B cell (primary cell): Measurements from ENCODE around the gene SAXO1.

ENCODE experiments used
- EZH2 ChIP-seq: IDR thresholded peaks from 2 replicates; pipeline ENCODE4 v1.6.1; 2012; ENCODE audit warnings: borderline replicate concordance, low read depth, mild to moderate bottlenecking, moderate library complexity, low read length; ENCODE audit not compliant: insufficient read depth, poor library complexity, severe bottlenecking
- TF ChIP-seq, protein P1 (sequence below): fragments of 200-600 bp; IDR thresholded peaks from one replicate; pipeline ENCODE4 v1.8.0; 2022; ENCODE audit warnings: antibody characterized with exemption, mild to moderate bottlenecking

DNA sequence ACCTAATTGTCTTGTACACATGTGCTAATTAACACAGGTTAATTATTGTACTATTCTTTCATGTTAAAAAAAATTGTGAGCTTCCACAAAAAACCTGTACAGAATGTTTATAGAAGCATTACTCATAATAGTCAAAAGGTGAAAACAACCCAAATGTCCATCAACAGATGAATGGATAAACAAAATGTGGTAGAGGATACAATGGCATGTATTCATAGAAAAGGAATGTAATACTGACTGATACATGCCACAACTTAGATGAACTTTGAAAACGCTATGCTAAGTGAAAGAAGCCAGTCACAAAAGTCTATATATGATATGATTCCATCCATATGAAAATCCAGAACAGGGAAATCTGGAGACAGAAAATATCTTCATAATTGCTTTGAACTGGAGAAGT lies 41.8 kb upstream of the SAXO1 start:
- TF ChIP-seq, protein P1, sequence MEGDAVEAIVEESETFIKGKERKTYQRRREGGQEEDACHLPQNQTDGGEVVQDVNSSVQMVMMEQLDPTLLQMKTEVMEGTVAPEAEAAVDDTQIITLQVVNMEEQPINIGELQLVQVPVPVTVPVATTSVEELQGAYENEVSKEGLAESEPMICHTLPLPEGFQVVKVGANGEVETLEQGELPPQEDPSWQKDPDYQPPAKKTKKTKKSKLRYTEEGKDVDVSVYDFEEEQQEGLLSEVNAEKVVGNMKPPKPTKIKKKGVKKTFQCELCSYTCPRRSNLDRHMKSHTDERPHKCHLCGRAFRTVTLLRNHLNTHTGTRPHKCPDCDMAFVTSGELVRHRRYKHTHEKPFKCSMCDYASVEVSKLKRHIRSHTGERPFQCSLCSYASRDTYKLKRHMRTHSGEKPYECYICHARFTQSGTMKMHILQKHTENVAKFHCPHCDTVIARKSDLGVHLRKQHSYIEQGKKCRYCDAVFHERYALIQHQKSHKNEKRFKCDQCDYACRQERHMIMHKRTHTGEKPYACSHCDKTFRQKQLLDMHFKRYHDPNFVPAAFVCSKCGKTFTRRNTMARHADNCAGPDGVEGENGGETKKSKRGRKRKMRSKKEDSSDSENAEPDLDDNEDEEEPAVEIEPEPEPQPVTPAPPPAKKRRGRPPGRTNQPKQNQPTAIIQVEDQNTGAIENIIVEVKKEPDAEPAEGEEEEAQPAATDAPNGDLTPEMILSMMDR = no peak
- no peak for TF ChIP-seq EZH2
